Karpas-422 (cell line): ENCODE data around the gene GATM. TPM values are rescaled to one million over a fixed set of nuclear protein-coding genes. Genes with fewer than 3 reads are reported as not detected.
A peak's percentile ranks its signal among the peaks of the same experiment; 100 is the strongest.

Experiments used
- DNase-seq: peaks from one replicate; pipeline ENCODE4 v3.0.0-alpha.2; 2015
- H2AFZ ChIP-seq: fragments of 200-600 bp; sonication (generic); 2 replicates; pipeline ENCODE4 v1.6.1; 2014; ENCODE audit warnings: antibody characterized with exemption, low read length, mixed read lengths
- H3K27ac ChIP-seq: fragments of 200-600 bp; sonication (generic); 2 replicates; pipeline ENCODE4 v1.5.1; 2014; ENCODE audit warnings: mild to moderate bottlenecking, low read length, moderate library complexity
- H3K27me3 ChIP-seq: fragments of 200-600 bp; sonication (generic); 2 replicates; pipeline ENCODE4 v1.6.1; 2014; ENCODE audit warnings: low read length, mixed read lengths
- H3K36me3 ChIP-seq: fragments of 200-600 bp; sonication (generic); 2 replicates; pipeline ENCODE4 v1.6.1; 2014; ENCODE audit warnings: low read length, mixed read lengths; ENCODE audit not compliant: insufficient read depth
- H3K4me1 ChIP-seq: fragments of 200-600 bp; sonication (generic); 2 replicates; pipeline ENCODE4 v1.6.1; 2014; ENCODE audit warnings: mild to moderate bottlenecking, low read length, mixed read lengths
- H3K4me2 ChIP-seq: fragments of 200-600 bp; sonication (generic); 2 replicates; pipeline ENCODE4 v1.6.1; 2014; ENCODE audit warnings: low read length, low read depth, mild to moderate bottlenecking; ENCODE audit not compliant: poor library complexity, severe bottlenecking
- H3K4me3 ChIP-seq: fragments of 200-600 bp; sonication (generic); 2 replicates; pipeline ENCODE4 v1.5.1; 2014; ENCODE audit warnings: mild to moderate bottlenecking, antibody characterized with exemption, low read length, mixed read lengths
- H3K79me2 ChIP-seq: fragments of 200-600 bp; sonication (generic); 2 replicates; pipeline ENCODE4 v1.6.1; 2014; ENCODE audit warnings: mild to moderate bottlenecking, low read length, mixed read lengths
- H3K9ac ChIP-seq: fragments of 200-600 bp; sonication (generic); 2 replicates; pipeline ENCODE4 v1.6.0; 2014; ENCODE audit warnings: low read length
- H3K9me2 ChIP-seq: fragments of 200-600 bp; sonication (generic), shearing (Covaris generic); replicated peaks from 2 replicates; pipeline ENCODE4 v1.6.0; 2014; ENCODE audit warnings: mild to moderate bottlenecking, low read length, moderate library complexity; ENCODE audit not compliant: insufficient read depth
- H3K9me3 ChIP-seq: fragments of 300-700, 200-600 bp; sonication (generic); 2 replicates; pipeline ENCODE4 v1.6.1; 2014; ENCODE audit warnings: low read length, mixed read lengths
- H4K20me1 ChIP-seq: fragments of 200-600 bp; sonication (generic); 2 replicates; pipeline ENCODE4 v1.6.1; 2014; ENCODE audit warnings: mild to moderate bottlenecking, antibody characterized with exemption, low read length, low read depth; ENCODE audit not compliant: insufficient read depth
- total RNA-seq: library from RNA; depleted of rRNA; stranded (reverse); fragments of >200 nt; shearing (Covaris generic); gene quantifications from 2 replicates; pipeline ENCODE4 v1.2.3, GENCODE V29; 2014; ENCODE audit warnings: low replicate concordance

GATM gene
- total RNA-seq, 1 experiment from 2014 or later = 29.0 TPM

- no peaks in the 10 kb centered on the region for H3K27me3 ChIP-seq
- H2AFZ ChIP-seq = peak overlapping the region; percentile 65; the same call in 1 of the 2 replicates
- no peaks in the 10 kb centered on the region for H3K9me2 ChIP-seq
- H3K79me2 ChIP-seq = peaks cover 55% of the 10 kb centered on the region
- H3K4me3 ChIP-seq = peak overlapping the region; percentile 74
- no peaks in the 10 kb centered on the region for H3K9me3 ChIP-seq
- peaks cover 12% of the 10 kb centered on the region for H4K20me1 ChIP-seq
- H3K9ac ChIP-seq = peak overlapping the region; percentile 94
- H3K27ac ChIP-seq = peak overlapping the region; percentile 70; the same call in 1 of the 2 replicates
- H3K4me1 ChIP-seq = peaks cover 34% of the 10 kb centered on the region
- peaks cover 26% of the 10 kb centered on the region for H3K36me3 ChIP-seq
- peak; percentile 72 for DNase-seq
- H3K4me2 ChIP-seq = peak overlapping the region; percentile 96
Observed at GRCh38 chr15:45402955-45403877, 24.9 kb upstream of the GATM start.

- H3K36me3 ChIP-seq = peaks cover 19% of the 10 kb centered on the region
- no peaks in the 10 kb centered on the region for H3K9me2 ChIP-seq
- H4K20me1 ChIP-seq = peaks cover 12% of the 10 kb centered on the region
- H3K79me2 ChIP-seq = peaks cover 48% of the 10 kb centered on the region
- H3K27me3 ChIP-seq = no peaks in the 10 kb centered on the region
- peak overlapping the region; percentile 74 for H3K4me3 ChIP-seq
- DNase-seq = peak; percentile 100
- H3K27ac ChIP-seq = peak overlapping the region; percentile 70
- peak overlapping the region; percentile 96 for H3K4me2 ChIP-seq
- peaks cover 34% of the 10 kb centered on the region for H3K4me1 ChIP-seq
- H2AFZ ChIP-seq = peak overlapping the region; percentile 65
- peak overlapping the region; percentile 94 for H3K9ac ChIP-seq
- H3K9me3 ChIP-seq = no peaks in the 10 kb centered on the region
Observed at GRCh38 chr15:45402162-45402954, 24.0 kb upstream of the GATM start.

- peak overlapping the region; percentile 76 for H3K9ac ChIP-seq
- H3K9me2 ChIP-seq = no peaks in the 10 kb centered on the region
- H3K27me3 ChIP-seq = no peaks in the 10 kb centered on the region
- H3K4me2 ChIP-seq = peak overlapping the region; percentile 96
- peaks cover 41% of the 10 kb centered on the region for H3K79me2 ChIP-seq
- no peaks in the 10 kb centered on the region for H3K9me3 ChIP-seq
- peaks cover 13% of the 10 kb centered on the region for H3K36me3 ChIP-seq
- H3K4me3 ChIP-seq = peak overlapping the region; percentile 74
- no peak for DNase-seq
- peak overlapping the region; percentile 46 for H2AFZ ChIP-seq
- H3K27ac ChIP-seq = no peak overlapping the region
- peaks cover 12% of the 10 kb centered on the region for H4K20me1 ChIP-seq
- peaks cover 34% of the 10 kb centered on the region for H3K4me1 ChIP-seq
Observed at GRCh38 chr15:45401665-45402161, 23.4 kb upstream of the GATM start.

DNA sequence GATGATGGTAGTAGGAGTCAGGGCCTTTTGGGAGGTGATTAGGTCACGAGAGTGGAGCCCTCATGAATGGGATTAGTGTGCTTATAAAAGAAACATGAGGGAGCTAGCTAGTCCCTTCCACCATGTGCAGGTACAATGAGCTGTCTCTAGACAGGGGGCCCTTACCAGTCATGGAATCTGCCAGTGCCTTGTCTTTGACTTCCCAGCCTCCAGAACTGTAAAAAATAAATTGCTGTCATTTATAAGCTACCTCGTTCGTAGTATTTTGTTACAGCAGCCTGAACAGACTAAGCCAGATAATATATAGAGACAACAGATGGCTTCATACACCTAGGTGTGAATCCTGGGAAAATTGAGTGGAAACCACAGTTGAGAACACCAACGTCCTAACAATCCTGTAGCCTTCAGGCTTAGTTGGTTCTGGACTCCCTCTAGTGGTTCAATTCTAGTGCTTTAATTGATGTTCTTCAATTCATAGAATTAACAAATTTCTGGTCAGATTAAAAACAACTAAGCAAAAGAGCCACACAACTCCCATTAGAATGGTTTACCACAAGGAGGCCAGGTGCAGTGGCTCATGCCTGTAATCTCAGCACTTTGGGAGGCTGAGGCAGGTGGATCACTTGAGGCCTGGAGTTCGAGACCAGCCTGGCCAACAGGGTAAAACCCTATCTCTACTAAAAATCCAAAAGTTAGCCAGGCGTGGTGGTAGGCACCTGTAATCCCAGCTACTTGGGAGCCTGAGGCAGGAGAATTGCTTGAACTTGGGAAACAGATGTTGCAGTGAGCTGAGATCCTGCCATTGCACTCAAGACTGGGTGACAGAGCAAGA is 21.3 kb upstream of the GATM start:
- no peak overlapping the region for H3K4me3 ChIP-seq
- H3K9me2 ChIP-seq = no peaks in the 10 kb centered on the region
- H3K27ac ChIP-seq = no peak overlapping the region
- peaks cover 20% of the 10 kb centered on the region for H3K4me1 ChIP-seq
- H3K79me2 ChIP-seq = peaks cover 24% of the 10 kb centered on the region
- no peak overlapping the region for H2AFZ ChIP-seq
- no peaks in the 10 kb centered on the region for H3K9me3 ChIP-seq
- H3K36me3 ChIP-seq = no peaks in the 10 kb centered on the region
- no peak overlapping the region for H3K4me2 ChIP-seq
- no peak overlapping the region for H3K9ac ChIP-seq
- H4K20me1 ChIP-seq = peaks cover 12% of the 10 kb centered on the region
- peak; percentile 78 for DNase-seq
- no peaks in the 10 kb centered on the region for H3K27me3 ChIP-seq

- Histone ChIP-seq H2AFZ (no peak overlapping the region), H3K4me2 (no peak overlapping the region), H3K27me3 (no peaks in the 10 kb centered on the region), H3K27ac (no peak overlapping the region), H3K9ac (no peak overlapping the region), H3K9me3 (no peaks in the 10 kb centered on the region), H3K9me2 (no peaks in the 10 kb centered on the region), H3K79me2 (no peaks in the 10 kb centered on the region; the same call in 1 of the 2 replicates), H3K4me1 (peaks cover 18% of the 10 kb centered on the region), H4K20me1 (no peaks in the 10 kb centered on the region), H3K4me3 (no peak overlapping the region), H3K36me3 (no peaks in the 10 kb centered on the region)
- no peak for DNase-seq
Observed at GRCh38 chr15:45397116-45397665, 18.8 kb upstream of the GATM start.

GRCh38 chr15:45395943-45396342 is 17.6 kb upstream of the GATM start:
- Histone ChIP-seq H3K9ac (no peak overlapping the region), H3K27ac (no peak overlapping the region), H3K9me3 (no peaks in the 10 kb centered on the region), H3K4me1 (peaks cover 21% of the 10 kb centered on the region), H3K9me2 (no peaks in the 10 kb centered on the region), H3K79me2 (no peaks in the 10 kb centered on the region), H2AFZ (no peak overlapping the region), H3K27me3 (no peaks in the 10 kb centered on the region), H3K36me3 (no peaks in the 10 kb centered on the region), H3K4me2 (no peak overlapping the region), H4K20me1 (no peaks in the 10 kb centered on the region), H3K4me3 (no peak overlapping the region)
- DNase-seq = no peak

- Histone ChIP-seq H3K9me3 (no peaks in the 10 kb centered on the region), H3K4me2 (no peak overlapping the region), H3K4me1 (peaks cover 17% of the 10 kb centered on the region), H3K79me2 (no peaks in the 10 kb centered on the region), H3K9ac (no peak overlapping the region), H3K27me3 (no peaks in the 10 kb centered on the region), H3K9me2 (no peaks in the 10 kb centered on the region), H2AFZ (no peak overlapping the region), H3K4me3 (no peak overlapping the region), H3K36me3 (no peaks in the 10 kb centered on the region), H4K20me1 (no peaks in the 10 kb centered on the region), H3K27ac (no peak overlapping the region)
- DNase-seq = no peak
Observed at GRCh38 chr15:45394681-45395080, 16.3 kb upstream of the GATM start.
